ENCODE data around the gene CCDC9B. TPM values are rescaled to one million over a fixed set of nuclear protein-coding genes. Genes with fewer than 3 reads are reported as not detected.

The CCDC9B gene
- polyA plus RNA-seq, 2 donors: 21.1 to 58.1 TPM

- Histone ChIP-seq H3K36me3 (ENCODE audit: control insufficient read depth in 2 of 2, insufficient read depth in 2 of 2, low read length in 1 of 2) (no peaks in the 10 kb centered on the region), H3K9me3 (ENCODE audit: control insufficient read depth in 2 of 2, insufficient read depth in 1 of 2, low read depth in 1 of 2, low read length in 1 of 2) (no peaks in the 10 kb centered on the region), H3K27me3 (ENCODE audit: control insufficient read depth in 1 of 2, insufficient read depth in 2 of 2, low read length in 2 of 2) (no peaks in the 10 kb centered on the region), H3K27ac (ENCODE audit: low read depth in 2 of 2, low read length in 1 of 2) (no peak overlapping the region), H3K4me3 (ENCODE audit: low read depth in 1 of 2, low read length in 2 of 2) (no peak overlapping the region), H3K4me1 (ENCODE audit: control insufficient read depth in 2 of 2, insufficient read depth in 2 of 2, low read length in 1 of 2) (peaks cover 0 to 2% of the 10 kb centered on the region in 2 donors)
- 34 to 37% methylated on average over 10 of the region's 10 CpGs for WGBS, 2 donors
Measured at GRCh38 chr15:40313531-40314398, 27.0 kb downstream of the CCDC9B start.

- Histone ChIP-seq H3K36me3 (ENCODE audit: control insufficient read depth in 2 of 2, insufficient read depth in 2 of 2, low read length in 1 of 2) (no peaks in the 10 kb centered on the region), H3K4me1 (ENCODE audit: control insufficient read depth in 2 of 2, insufficient read depth in 2 of 2, low read length in 1 of 2) (peaks cover 0 to 3% of the 10 kb centered on the region in 2 donors), H3K27me3 (ENCODE audit: control insufficient read depth in 1 of 2, insufficient read depth in 2 of 2, low read length in 2 of 2) (no peaks in the 10 kb centered on the region), H3K27ac (ENCODE audit: low read depth in 2 of 2, low read length in 1 of 2) (no peak overlapping the region), H3K9me3 (ENCODE audit: control insufficient read depth in 2 of 2, insufficient read depth in 1 of 2, low read depth in 1 of 2, low read length in 1 of 2) (no peaks in the 10 kb centered on the region), H3K4me3 (ENCODE audit: low read depth in 1 of 2, low read length in 2 of 2) (no peak overlapping the region)
- 91 to 92% methylated on average over 9 to 10 of the region's 10 CpGs for WGBS, 2 donors
Measured at GRCh38 chr15:40312370-40313158, 28.2 kb downstream of the CCDC9B start.

- Histone ChIP-seq H3K4me1 (ENCODE audit: control insufficient read depth in 2 of 2, insufficient read depth in 2 of 2, low read length in 1 of 2) (peaks cover 0 to 3% of the 10 kb centered on the region in 2 donors), H3K36me3 (ENCODE audit: control insufficient read depth in 2 of 2, insufficient read depth in 2 of 2, low read length in 1 of 2) (no peaks in the 10 kb centered on the region), H3K9me3 (ENCODE audit: control insufficient read depth in 2 of 2, insufficient read depth in 1 of 2, low read depth in 1 of 2, low read length in 1 of 2) (no peaks in the 10 kb centered on the region), H3K27ac (ENCODE audit: low read depth in 2 of 2, low read length in 1 of 2) (no peak overlapping the region), H3K4me3 (ENCODE audit: low read depth in 1 of 2, low read length in 2 of 2) (no peak overlapping the region), H3K27me3 (ENCODE audit: control insufficient read depth in 1 of 2, insufficient read depth in 2 of 2, low read length in 2 of 2) (no peaks in the 10 kb centered on the region)
- 56 to 66% methylated on average over 3 of the region's 3 CpGs for WGBS, 2 donors
Measured at GRCh38 chr15:40310993-40311392, 29.7 kb downstream of the CCDC9B start.

- H3K27me3 ChIP-seq (ENCODE audit: control insufficient read depth in 1 of 2, insufficient read depth in 2 of 2, low read length in 2 of 2): no peaks in the 10 kb centered on the region
- peaks cover 0 to 3% of the 10 kb centered on the region in 2 donors for H3K4me1 ChIP-seq (ENCODE audit: control insufficient read depth in 2 of 2, insufficient read depth in 2 of 2, low read length in 1 of 2)
- no peaks in the 10 kb centered on the region for H3K36me3 ChIP-seq (ENCODE audit: control insufficient read depth in 2 of 2, insufficient read depth in 2 of 2, low read length in 1 of 2)
- WGBS, 2 donors: 15 to 30% methylated on average over 4 of the region's 4 CpGs
- H3K9me3 ChIP-seq (ENCODE audit: control insufficient read depth in 2 of 2, insufficient read depth in 1 of 2, low read depth in 1 of 2, low read length in 1 of 2): no peaks in the 10 kb centered on the region
- H3K4me3 ChIP-seq (ENCODE audit: low read depth in 1 of 2, low read length in 2 of 2): no peak overlapping the region
- no peak overlapping the region for H3K27ac ChIP-seq (ENCODE audit: low read depth in 2 of 2, low read length in 1 of 2)
Measured at GRCh38 chr15:40310001-40310959, 30.5 kb downstream of the CCDC9B start.

GRCh38 chr15:40309344-40309862, 31.3 kb downstream of the CCDC9B start:
- no peak overlapping the region for H3K4me3 ChIP-seq (ENCODE audit: low read depth in 1 of 2, low read length in 2 of 2)
- H3K27ac ChIP-seq (ENCODE audit: low read depth in 2 of 2, low read length in 1 of 2): no peak overlapping the region
- H3K36me3 ChIP-seq (ENCODE audit: control insufficient read depth in 2 of 2, insufficient read depth in 2 of 2, low read length in 1 of 2): no peaks in the 10 kb centered on the region
- WGBS, 2 donors: 82 to 83% methylated on average over 8 of the region's 8 CpGs
- H3K4me1 ChIP-seq (ENCODE audit: control insufficient read depth in 2 of 2, insufficient read depth in 2 of 2, low read length in 1 of 2): peaks cover 0 to 3% of the 10 kb centered on the region in 2 donors
- H3K27me3 ChIP-seq (ENCODE audit: control insufficient read depth in 1 of 2, insufficient read depth in 2 of 2, low read length in 2 of 2): no peaks in the 10 kb centered on the region
- no peaks in the 10 kb centered on the region for H3K9me3 ChIP-seq (ENCODE audit: control insufficient read depth in 2 of 2, insufficient read depth in 1 of 2, low read depth in 1 of 2, low read length in 1 of 2)

GRCh38 chr15:40307421-40308211, 33.1 kb downstream of the CCDC9B start, which contains the start of gene PLCB2:
PLCB2 (minus strand) TSS chr15:40307935; CDS start chr15:40307672, 263 bp downstream.
- WGBS, 2 donors: 62 to 63% methylated on average over 15 of the region's 15 CpGs
- Histone ChIP-seq H3K27me3 (ENCODE audit: control insufficient read depth in 1 of 2, insufficient read depth in 2 of 2, low read length in 2 of 2) (no peaks in the 10 kb centered on the region), H3K36me3 (ENCODE audit: control insufficient read depth in 2 of 2, insufficient read depth in 2 of 2, low read length in 1 of 2) (no peaks in the 10 kb centered on the region), H3K4me1 (ENCODE audit: control insufficient read depth in 2 of 2, insufficient read depth in 2 of 2, low read length in 1 of 2) (peaks cover 0 to 3% of the 10 kb centered on the region in 2 donors), H3K4me3 (ENCODE audit: low read depth in 1 of 2, low read length in 2 of 2) (peak within 1 kb of the TSS; percentile 25 to 39), H3K9me3 (ENCODE audit: control insufficient read depth in 2 of 2, insufficient read depth in 1 of 2, low read depth in 1 of 2, low read length in 1 of 2) (no peaks in the 10 kb centered on the region), H3K27ac (ENCODE audit: low read depth in 2 of 2, low read length in 1 of 2) (peak within 1 kb of the TSS; percentile 49 to 60)

GRCh38 chr15:40306908-40307307, 33.8 kb downstream of the CCDC9B start:
- Histone ChIP-seq H3K27ac (ENCODE audit: low read depth in 2 of 2, low read length in 1 of 2) (no peak overlapping the region), H3K27me3 (ENCODE audit: control insufficient read depth in 1 of 2, insufficient read depth in 2 of 2, low read length in 2 of 2) (no peaks in the 10 kb centered on the region), H3K4me1 (ENCODE audit: control insufficient read depth in 2 of 2, insufficient read depth in 2 of 2, low read length in 1 of 2) (peaks cover 0 to 3% of the 10 kb centered on the region in 2 donors), H3K4me3 (ENCODE audit: low read depth in 1 of 2, low read length in 2 of 2) (peak overlapping the region; percentile 2 to 29), H3K36me3 (ENCODE audit: control insufficient read depth in 2 of 2, insufficient read depth in 2 of 2, low read length in 1 of 2) (no peaks in the 10 kb centered on the region), H3K9me3 (ENCODE audit: control insufficient read depth in 2 of 2, insufficient read depth in 1 of 2, low read depth in 1 of 2, low read length in 1 of 2) (no peaks in the 10 kb centered on the region)
- 69 to 70% methylated on average over 7 of the region's 7 CpGs for WGBS, 2 donors

- H3K4me1 ChIP-seq (ENCODE audit: control insufficient read depth in 2 of 2, insufficient read depth in 2 of 2, low read length in 1 of 2): peaks cover 0 to 3% of the 10 kb centered on the region in 2 donors
- no peaks in the 10 kb centered on the region for H3K27me3 ChIP-seq (ENCODE audit: control insufficient read depth in 1 of 2, insufficient read depth in 2 of 2, low read length in 2 of 2)
- H3K27ac ChIP-seq (ENCODE audit: low read depth in 2 of 2, low read length in 1 of 2): no peak overlapping the region
- no peak overlapping the region for H3K4me3 ChIP-seq (ENCODE audit: low read depth in 1 of 2, low read length in 2 of 2)
- H3K9me3 ChIP-seq (ENCODE audit: control insufficient read depth in 2 of 2, insufficient read depth in 1 of 2, low read depth in 1 of 2, low read length in 1 of 2): no peaks in the 10 kb centered on the region
- H3K36me3 ChIP-seq (ENCODE audit: control insufficient read depth in 2 of 2, insufficient read depth in 2 of 2, low read length in 1 of 2): no peaks in the 10 kb centered on the region
- 83 to 84% methylated on average over 5 of the region's 5 CpGs for WGBS, 2 donors
Measured at GRCh38 chr15:40306371-40306770, 34.4 kb downstream of the CCDC9B start.
